GM21717 (cell line): ENCODE results near the gene EPS8.

Experiments used
- ATAC-seq: cut with Tn5 transposase; IDR thresholded peaks from one replicate; pipeline ENCODE4 v1.9.1; 2021; ENCODE audit warnings: mild to moderate bottlenecking, moderate library complexity; ENCODE audit not compliant: unreplicated experiment

Gene EPS8

DNA sequence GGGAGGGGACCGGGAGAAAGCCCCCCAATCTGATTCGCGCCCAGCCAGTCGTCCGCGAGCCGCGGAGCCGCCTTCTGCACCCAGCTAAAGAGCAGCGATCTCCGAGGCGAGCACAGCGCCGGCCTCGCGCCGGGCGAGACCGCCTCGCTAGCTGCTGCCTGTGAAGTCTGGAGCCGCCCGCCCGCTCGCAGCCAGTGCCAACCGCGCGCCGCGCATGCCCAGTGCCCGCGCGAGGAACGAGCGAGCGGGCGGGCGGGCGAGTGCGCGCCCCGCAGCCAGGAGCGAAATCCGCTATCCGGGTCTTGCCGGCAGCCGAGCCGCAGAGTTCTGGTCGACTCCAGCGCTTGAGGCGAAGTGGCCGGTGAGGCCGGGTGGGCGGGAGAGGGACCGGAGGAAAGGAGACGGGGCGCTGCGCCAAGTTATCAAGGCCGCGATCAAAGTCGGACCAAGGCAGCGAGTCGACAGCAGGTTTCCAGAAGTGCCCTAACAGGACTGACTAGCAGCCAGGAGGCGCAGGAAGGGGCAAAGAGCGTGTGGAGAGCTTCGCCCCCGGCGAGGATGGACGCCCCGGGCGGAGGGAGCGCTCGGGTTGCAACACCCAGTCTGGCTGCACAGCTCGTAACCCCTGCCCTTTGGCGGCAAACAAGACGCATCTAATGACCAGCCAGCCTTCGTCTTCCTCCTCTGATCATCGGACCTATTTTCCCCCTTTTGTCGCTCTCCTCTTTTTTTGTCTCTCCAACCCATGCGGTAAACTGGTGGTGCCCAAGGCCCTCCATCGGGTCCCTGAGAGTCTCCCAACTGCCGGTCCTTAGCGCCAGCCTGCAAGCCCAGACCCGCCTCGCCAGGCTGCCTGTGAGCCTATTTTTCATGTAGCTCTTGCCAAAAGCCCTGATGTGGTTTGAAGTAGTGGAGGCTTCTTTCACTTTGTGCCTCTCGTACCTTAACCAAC, at the start of gene EPS8:
TSS of gene EPS8 (minus strand) at position 169 of the 952 bp plus-strand sequence. CDS start 106,437 bp downstream, outside the sequence.
- ATAC-seq = peak; percentile 92

DNA sequence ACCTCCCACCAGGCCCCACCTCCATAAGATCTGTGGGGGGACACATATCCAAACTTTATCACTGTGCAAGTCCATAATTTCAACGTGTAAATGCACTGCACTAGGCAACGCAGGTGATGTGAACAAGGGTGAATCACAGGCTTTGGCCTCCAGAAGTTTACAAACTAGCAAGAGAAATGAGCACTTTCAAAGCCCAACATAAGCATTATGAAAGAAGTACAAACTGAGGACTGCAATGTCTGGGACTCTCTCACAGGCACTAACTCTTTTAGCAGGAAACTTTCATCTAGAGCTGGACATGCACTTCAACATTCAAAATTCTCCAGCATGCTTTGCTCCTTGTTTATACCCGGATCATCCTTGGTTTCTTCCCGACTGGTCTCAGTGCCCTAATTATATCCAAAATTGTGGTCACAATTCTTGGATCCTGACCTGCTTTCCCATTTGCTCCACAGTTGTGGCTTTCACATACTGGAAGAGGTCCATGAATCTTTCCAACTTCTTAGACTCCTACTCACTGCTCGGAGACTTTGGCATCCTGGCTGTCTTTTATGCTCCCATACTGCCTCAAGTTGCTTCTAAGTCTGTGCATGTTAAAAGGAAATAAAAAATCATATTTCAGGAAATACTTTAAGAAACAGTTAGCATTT, 48.1 kb upstream of the EPS8 start:
- ATAC-seq = no peak

DNA sequence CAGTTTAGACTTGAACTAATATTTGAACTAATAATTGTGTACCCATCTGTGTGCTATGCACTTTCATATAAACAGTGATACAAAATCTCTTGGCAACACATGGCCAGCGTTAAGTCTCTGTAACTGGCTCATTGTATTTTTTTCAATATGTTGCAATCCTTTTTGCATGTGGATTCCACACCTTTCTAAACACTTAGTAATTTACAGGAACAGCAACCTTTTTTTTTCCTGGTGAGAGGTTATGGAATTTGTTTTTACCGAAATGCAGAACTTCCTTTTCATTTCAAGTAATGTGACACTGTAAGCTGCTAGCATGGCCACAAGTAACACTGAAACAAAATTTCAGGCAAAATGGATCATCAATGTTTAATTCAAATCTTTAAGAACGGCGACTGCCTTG, 45.4 kb upstream of the EPS8 start:
- no peak for ATAC-seq

DNA sequence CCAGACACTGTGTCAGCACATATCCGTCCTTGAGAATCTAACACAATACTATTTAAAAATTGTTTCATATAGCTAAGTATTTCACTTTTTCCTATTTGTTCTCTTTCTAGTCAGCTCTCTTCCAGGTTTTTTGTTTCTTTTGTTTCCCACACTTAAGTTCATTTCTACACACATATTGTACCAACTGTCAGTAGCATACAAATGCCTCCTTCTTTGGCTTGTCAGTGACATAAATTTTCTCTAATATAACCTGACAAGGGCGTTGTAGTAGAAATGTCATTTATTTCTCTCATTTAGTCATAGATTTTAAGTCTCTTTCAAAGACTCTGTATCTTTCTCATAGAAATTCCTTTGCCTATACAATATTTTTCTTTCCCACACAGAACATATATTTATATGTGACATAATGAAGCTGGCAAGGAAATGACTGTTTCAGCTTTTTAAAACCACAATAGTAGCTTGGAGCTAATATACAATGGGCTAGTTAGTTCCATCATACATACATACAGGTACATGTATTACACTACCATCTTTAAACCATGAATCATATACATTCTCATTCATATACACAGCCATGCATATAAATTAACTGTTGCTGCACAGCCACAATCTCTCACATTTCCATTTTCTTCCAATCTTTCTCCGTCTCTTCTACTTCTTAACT, 42.3 kb upstream of the EPS8 start:
- ATAC-seq = no peak

DNA sequence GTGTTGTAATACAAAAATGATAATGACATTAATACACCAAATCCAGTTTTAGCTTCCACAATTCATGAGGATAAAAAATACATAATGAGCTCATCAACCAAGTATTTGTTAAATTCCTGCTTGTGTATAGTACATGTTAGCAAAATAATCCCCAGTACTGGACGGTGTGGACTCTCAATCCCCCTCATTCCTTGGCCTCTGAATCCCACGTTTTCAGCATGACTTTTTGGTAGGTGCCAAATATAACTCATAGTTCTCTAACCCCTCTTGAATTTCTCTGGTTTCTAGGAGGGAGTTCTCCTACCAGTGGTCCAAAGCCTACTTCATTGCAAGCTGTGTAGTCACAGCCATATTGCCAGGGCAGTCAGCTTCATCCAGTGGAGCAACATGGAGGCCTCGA, 41.4 kb upstream of the EPS8 start:
- no peak for ATAC-seq

DNA sequence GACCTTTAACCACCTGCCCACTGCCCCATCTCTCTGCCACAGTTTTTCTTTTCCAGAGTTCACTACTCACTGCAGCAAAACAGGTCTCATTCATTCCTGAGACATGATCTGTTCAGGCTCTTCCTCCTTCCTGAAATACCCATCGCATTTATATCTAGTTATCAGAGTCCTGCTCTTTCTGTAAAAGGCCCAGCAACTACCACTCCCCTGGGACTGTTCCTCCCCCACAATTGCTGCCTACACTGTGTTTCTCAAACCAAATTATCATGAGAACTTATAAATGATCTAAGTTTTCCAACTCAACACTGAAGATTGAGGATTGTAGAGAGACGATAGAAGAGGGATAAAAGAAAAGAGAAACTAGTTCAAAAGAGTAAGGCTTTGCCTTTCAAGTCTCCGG, 40.8 kb upstream of the EPS8 start:
- no peak for ATAC-seq

DNA sequence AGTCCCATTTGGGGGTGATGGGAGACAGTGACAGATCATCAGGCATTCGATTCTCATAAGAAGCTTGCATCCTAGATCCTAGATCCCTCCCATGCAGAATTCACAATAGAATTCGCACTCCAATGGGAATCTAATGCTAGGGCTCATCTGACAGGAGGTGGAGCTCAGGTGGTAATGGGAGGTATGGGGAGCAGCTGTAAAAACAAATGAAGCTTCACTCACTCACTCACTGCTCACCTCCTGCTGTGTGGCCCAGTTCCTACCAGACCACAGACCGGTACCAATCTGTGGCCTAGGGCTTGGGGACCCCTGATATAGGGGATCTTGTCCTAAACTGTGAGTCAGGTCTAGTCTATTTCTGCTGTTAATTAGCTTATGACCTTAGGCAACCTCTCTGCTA, 40.1 kb upstream of the EPS8 start:
- ATAC-seq = no peak

DNA sequence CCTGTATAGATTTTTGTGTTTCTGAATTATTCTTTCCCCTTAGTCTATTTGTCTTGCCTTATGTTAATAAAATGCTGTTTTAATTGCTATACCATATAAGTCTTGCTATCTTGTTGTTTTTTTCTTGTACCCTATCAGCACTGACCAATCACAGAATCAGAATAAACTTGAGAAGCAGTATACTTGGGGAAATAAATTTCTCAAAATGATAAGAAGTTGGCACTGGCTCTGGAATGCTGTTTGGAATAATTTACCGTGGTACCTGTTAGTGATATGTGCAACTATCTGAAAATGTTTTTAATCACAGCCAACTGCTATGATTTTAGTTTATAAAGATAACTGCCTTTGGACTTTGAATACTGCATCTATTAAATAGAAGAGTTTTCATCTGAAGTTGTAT, 37.9 kb upstream of the EPS8 start:
- no peak for ATAC-seq

DNA sequence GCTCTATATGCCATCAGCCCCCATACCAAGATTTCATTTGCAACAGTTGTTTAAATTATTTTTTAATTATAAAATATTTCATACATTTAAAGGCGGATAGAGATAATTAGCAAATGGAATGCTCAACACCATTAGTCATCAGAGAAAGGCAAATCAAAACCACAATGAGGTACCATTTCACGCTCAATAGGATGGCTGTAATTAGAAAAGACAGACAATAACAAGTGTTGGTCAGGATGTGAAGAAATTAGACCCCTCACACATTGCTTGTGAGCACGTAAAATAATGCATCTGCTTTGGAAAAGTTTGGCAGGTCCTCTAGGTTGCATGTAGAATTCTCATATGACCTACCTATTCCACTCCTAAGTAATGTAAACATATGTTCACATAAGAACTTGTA, 35.3 kb upstream of the EPS8 start:
- no peak for ATAC-seq

DNA sequence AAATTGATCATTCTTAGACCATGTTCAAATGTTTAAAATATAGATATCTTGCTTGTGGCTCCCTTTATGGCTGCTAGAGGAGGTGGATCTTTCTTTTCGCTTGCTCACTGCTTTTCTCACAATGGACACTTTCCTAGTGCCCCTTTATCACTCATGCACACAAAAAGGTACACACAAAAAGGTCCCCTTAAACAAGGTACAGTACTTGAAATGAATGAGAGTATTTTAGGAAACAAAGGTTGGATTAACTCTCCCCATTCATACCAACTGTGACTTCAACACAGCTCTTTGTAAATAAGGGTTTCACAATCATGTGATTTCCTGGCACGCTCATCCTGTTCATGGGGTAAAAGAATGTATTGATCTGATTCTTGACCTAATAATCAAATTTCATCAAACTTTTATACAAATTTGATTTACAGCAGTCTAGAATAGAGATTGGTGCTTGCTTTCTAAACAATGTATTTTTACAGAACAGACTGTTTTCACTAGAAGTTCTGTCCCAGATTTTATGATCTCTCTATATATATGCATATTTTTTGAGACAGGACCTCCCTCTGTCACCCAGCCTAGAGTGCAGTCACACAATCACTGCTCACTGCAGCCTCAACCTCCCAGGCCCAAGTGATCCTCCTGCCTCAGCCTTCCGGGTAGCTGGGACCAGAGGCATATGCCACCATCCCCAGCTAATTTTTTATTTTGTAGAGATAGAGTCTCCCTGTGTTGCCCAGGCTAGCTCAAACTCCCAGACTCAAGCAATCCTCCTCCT, 34.4 kb upstream of the EPS8 start:
- no peak for ATAC-seq

DNA sequence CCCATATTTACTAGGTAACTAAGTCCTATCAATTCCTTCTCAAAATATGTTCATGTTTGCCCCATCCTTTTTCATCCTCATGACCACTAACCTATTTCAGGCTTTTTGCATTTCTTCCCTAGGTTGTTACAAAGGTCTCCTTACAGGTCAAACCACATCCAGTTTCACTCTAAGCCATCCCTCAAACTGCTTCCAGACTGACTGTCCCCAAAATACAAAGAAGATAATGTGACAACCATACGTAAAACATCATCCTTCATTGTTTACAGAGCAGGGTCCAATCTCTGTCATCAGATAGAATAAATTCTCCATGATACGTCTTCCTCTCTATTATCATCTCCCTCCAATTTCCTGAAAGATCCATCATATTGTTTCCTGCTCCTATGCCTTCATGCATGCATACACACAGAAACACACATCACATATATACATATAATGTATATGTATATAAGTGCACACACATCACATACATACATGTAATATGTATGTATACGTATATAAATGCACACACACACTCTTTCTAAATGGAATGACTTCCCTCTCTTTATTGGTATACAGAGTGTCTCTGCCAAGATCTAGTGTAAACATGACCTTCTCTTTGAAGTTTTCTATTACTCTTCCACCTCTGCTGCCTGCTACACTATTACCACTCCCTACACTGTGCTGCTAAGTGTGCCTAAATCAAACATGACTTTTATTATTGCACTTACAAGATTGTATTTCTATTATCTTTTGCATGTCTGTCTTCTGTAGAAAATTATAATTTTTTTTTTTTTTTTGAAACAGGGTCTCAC, 30.7 kb upstream of the EPS8 start:
- no peak for ATAC-seq

DNA sequence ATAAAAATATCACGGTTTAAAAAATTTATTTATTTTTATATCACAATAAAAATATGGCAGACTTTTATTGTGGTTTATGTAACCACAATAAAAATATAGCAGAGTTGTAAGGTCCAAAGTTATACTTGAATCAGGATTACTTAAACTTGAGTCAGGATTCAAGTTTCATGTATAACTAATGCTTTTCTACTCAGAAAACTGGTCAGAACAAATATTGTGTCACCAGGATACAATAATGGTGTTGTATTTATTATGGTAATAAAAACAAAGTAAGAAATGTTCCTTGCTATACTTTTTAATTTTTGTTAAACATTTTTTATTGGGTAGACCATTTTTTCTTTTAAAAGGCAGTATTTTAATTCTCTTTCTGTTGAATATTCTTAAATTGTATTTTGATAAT, 29.2 kb upstream of the EPS8 start:
- ATAC-seq = no peak

DNA sequence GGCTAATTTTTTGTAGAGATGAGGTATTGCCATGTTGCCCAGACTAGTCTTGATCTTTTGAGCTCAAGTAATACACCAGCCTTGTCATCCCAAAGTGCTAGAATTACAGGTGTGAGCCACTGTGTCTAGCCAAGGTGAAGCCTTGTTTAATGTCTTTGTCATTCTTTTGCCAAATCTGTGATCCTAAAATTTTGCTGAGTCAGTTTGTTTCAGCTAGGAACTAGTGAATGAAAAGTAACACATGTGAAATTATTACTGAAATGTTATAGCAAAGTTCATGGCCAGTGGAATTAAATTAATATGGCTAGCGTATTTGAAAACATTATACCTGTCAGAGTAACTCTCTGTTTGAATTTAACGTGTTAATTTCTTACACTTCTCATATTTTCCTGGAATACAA, 26.5 kb upstream of the EPS8 start:
- no peak for ATAC-seq

DNA sequence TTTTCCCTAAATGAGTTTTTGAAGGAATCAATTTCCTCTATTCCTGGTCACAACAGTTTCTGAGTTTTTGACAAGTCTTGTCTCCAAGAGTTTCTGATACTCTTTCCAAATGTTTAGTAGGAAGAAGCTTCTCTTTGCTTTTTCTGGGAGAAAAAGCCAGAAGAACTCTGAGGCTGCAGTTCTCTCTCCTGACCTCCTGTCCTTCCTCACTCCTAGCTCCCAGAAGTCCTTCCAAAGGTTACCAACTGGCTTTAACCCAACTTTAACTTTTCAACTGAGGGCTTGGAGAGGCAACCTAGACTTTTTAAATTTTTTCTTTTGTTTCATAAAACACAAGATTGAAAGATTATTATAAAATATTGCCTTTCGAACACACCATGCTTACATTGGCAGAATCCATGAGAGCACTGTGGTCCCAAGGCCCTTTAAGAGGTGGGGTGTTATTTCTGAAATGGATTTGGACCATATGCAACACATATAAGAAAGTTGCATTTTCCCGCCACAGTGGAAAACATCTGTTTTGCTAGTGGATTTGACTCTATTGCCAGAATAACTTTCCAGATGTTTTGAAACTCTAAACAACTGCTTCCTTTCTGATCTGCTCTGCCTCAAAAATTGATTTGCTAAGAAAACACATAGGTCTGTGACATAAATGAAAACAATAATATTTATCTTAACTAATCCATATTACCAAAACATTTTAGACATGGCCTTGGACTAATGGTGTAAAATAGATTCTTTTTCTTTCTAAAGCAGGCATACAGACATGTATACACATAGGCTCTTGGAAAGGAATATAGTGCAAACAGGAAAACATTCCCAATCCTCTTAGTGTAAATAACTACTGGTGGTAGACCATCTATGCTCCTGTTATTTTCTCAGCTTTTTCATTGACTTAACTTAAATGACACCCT, 22.3 kb upstream of the EPS8 start:
- no peak for ATAC-seq

DNA sequence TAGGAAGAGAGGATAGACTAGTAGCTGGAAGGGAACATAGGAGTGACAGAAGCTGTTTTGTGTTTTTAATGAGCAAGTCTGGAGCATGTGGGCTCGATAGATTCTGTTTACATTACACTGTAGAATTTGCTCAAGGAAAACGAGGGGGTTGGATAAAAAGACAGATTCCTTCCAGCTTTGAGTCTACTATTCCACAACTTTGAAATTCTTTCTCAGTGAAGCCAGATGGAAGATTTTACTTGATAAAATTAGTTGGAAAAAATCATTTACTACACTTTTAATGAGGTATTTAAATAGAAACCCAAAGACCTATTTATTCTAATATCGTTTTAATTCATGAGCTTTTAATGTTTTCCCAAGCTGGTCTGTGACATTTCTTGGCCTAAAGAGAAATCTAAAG, 19.5 kb upstream of the EPS8 start:
- ATAC-seq = no peak

DNA sequence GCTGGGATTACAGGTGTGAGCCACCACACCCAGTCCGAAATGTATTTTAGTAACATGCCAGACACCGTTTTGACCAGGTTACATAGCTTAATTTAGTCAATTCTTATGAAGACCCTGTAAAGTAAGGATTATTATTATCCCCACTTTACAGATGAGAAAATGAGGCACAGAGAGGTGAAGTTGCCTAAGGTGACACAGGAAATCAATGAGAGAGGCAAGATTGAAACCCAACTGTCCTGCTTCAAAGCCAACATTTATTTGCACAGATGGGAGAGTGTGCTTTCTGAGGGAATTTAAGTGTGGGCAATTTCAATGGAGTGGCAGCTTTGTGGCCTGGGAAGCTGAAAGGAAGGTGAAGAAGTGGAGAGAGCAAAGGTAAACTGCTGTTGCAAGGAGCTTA, 19.1 kb upstream of the EPS8 start:
- ATAC-seq = no peak

DNA sequence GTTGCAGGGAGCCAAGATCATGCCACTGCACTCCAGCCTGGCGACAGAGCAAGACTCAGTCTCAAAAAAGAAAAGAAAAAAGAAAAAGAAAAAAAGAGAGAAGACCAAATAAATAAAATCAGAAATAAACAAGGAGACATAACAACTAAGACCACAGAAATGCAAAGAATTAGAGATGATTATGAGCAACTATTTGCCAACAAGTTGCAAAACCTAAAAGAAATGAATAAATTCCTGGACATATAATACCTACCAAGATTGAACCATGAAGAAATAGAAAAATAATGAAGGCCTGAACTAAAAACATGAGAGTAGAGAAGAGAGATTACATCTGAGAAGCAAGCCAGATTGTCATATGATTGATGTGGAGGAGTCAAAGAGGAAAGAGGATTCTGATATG, 17.6 kb upstream of the EPS8 start:
- ATAC-seq = no peak

DNA sequence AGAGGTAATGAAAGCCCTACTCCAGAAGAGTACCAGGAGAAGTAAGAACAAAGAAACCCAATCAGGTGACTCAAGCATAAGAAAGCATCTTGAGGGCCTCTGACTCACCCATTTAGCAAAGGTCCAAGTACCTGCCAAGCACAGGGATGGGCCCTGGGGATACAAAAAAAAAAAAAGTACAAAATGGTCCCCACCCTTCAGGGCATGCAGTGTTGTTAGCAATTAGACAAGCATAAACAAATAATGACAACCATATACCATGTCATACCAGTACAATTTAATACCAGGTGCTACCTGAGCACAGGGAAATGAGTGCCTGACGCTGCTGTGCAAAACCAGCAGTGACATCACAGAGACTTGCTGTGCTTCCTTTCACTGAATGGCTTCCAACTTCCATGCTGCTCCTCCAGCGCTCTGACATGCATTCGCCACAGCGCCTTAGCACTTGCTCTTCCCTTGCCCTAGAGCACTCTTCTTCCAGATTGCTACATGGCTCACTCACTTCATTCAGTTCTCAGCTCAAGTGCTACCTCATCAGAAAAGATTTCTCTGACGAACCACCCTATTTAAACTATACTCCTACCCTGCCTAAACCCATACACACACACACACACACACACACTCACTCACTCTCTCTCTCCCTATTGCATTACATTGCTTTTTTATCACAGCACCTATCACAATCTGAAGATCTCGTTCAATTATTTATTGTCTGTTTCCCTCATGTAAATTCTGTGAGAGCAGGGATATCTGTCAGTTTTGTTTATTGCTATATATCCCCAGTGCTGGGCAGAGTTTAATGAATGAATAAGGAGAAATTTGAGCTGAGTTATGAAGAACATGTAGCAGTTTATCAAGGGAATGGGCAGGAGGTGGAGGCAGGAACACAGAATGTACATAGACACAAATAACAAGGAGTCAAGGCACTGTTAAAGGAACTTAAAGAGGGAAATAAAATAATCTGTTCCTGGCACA, 12.9 kb upstream of the EPS8 start:
- no peak for ATAC-seq
